ENCODE results near the gene HS6ST2.

HS6ST2 gene

DNA sequence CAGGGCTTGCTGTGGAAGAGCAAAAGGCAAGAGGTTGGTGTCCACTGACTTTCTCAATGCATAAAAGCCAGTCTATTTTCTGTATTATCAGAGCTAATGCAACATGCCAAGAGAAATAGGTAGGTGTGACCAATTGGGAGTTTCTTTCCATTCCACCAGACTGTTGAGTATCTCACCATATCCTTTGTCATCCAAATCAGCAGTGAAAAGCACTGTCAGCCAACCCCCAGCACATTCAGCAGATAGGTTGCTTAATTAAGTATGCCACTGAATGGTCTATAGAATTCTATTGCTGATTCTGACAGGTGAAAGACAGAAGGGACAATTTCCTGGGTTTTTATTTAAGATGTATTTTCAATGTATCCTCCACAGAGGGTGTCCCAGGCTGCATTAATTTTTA is 139.8 kb downstream of the HS6ST2 start:
- Mint-ChIP-seq H3K9me3 (no peaks in the 10 kb centered on the region), H3K36me3 (ENCODE audit: low read depth) (no peaks in the 10 kb centered on the region), H3K27me3 (peaks cover 39% of the 10 kb centered on the region), H3K4me1 (ENCODE audit: low read depth) (no peaks in the 10 kb centered on the region), H3K27ac (no peak overlapping the region), H3K4me3 (no peak overlapping the region)
- DNase-seq, result no peak

DNA sequence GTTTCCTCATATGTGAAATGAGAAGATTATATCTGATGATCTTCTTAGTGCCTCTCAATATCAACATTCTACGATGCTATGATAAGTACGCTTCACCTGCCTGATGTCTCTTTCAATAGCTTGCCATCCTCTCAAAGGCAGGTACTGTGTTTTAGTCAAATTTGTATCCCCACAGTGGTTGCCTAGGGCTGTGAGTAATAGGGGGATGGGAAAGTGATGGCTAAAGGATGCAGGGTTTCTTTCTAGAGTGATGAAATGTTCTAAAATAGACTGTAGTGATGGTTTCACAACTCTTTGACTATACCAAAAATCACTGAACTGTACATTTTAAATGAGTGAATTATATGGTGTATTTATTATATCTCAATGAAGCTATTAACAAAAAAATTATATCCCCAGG is 142.8 kb downstream of the HS6ST2 start:
- H3K36me3 Mint-ChIP-seq (ENCODE audit: low read depth), result no peaks in the 10 kb centered on the region
- H3K4me3 Mint-ChIP-seq, result no peak overlapping the region
- peaks cover 49% of the 10 kb centered on the region for H3K27me3 Mint-ChIP-seq
- no peak overlapping the region for H3K27ac Mint-ChIP-seq
- DNase-seq, result no peak
- no peaks in the 10 kb centered on the region for H3K9me3 Mint-ChIP-seq
- H3K4me1 Mint-ChIP-seq (ENCODE audit: low read depth), result no peaks in the 10 kb centered on the region

DNA sequence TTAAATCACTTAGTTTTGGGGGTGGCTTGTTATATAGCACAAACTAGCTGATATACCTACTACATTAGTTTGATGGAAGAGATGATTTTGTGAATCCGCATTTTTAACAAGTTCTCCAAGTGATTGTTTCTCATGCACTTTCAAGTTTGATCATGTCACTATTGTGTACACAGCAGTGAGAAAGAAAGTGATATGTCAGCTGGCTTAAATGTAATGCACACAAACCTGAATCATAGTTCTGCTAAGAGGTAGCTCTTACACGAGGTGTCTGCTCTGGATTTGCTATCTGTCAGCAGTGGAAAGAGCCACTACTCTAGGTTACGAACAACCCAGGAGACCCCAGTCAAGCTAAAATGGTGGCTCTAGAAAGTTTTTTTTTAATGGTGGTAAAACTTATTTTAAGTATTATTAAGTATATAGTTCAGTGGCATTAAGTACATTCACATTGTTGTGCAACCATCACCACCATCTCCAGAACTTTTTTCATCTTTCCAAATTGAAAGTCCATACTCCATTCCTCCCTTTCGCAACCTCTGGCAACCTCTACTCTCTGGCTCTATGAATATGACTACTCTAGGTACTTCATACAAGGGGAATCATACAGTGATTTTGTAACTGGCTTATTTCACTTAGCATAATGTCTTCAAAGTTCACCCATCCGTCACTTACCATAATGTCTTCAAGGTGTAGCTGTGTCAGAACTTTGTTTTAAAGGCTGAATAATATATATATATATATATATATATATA is 147.3 kb downstream of the HS6ST2 start:
- Mint-ChIP-seq H3K9me3 (no peaks in the 10 kb centered on the region), H3K27ac (no peak overlapping the region), H3K4me1 (ENCODE audit: low read depth) (no peaks in the 10 kb centered on the region), H3K36me3 (ENCODE audit: low read depth) (no peaks in the 10 kb centered on the region), H3K27me3 (peaks cover 32% of the 10 kb centered on the region), H3K4me3 (no peak overlapping the region)
- no peak for DNase-seq

DNA sequence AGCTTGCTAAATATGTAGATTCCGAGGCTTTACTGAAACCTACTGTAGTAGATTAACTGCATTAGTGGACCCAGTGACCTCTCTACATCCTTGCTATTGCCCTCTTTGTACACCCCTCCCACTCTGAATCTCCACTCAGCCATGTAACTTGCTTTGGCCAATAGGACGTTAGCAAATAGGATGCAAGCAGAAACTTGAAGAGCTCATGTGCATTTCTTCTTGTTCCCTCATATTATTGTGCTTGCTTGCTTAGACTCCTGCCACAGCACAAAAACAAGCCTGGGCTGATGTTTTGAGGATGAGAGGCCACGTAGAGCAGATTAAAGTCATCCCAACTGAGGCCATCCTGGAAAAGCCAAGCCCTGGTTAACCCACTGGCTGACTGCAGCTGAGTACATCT is 147.9 kb downstream of the HS6ST2 start:
- no peaks in the 10 kb centered on the region for H3K36me3 Mint-ChIP-seq (ENCODE audit: low read depth)
- peaks cover 31% of the 10 kb centered on the region for H3K27me3 Mint-ChIP-seq
- H3K4me3 Mint-ChIP-seq, result no peak overlapping the region
- H3K27ac Mint-ChIP-seq, result no peak overlapping the region
- H3K4me1 Mint-ChIP-seq (ENCODE audit: low read depth), result no peaks in the 10 kb centered on the region
- no peak for DNase-seq
- no peaks in the 10 kb centered on the region for H3K9me3 Mint-ChIP-seq

DNA sequence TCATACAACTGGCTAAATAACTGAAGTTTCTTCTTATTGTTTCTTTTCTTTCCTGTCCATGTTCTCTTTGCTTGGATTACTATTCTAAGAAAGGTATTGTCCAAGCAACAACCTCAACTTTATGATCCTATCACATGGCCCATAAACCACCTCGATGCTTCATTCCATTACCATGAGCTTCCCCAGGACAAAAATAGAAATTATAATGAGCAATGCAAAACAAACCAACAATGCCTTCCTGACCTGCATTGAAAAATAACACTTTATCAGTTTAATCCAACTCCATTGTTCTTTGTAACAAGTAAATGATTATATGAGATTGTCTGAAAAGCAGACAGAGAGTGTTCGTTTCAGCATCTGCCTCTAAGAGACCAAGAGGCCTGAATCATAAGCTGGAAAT is 148.8 kb downstream of the HS6ST2 start:
- Mint-ChIP-seq H3K36me3 (ENCODE audit: low read depth) (no peaks in the 10 kb centered on the region), H3K4me1 (ENCODE audit: low read depth) (no peaks in the 10 kb centered on the region), H3K9me3 (no peaks in the 10 kb centered on the region), H3K27ac (no peak overlapping the region), H3K27me3 (peaks cover 31% of the 10 kb centered on the region), H3K4me3 (no peak overlapping the region)
- DNase-seq, result no peak

DNA sequence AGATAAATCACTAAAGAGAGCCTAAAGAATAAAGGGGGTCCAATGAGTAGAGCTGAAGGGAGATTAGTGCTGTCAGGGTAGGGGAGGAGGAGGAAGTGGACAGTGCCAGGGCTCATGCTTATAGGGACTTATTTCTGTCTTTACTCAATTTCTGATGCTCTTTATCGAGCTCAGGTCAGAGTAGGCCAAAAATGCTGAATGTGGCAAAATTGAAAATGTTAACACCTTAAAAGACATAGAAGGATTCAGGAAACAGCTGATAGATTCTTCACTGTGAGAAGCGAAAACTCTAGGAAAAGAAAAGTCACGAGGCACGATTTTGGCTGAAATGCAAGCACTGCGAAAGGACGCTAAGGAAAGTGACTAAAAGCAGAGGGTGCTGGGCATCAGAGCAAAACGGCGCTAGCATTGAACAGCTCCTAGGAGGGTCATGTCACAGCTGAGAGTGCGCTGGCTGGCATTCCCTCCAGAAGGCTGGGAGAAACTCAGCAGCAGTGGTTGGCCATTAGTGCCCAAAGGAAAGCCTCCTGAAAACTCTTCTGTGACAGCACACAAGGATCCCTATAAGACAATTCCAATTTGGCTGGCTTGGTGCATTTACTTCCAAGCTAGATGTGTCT is 150.9 kb downstream of the HS6ST2 start:
- Mint-ChIP-seq H3K4me1 (ENCODE audit: low read depth) (no peaks in the 10 kb centered on the region), H3K4me3 (no peak overlapping the region), H3K36me3 (ENCODE audit: low read depth) (no peaks in the 10 kb centered on the region), H3K27ac (no peak overlapping the region), H3K27me3 (peaks cover 29% of the 10 kb centered on the region), H3K9me3 (no peaks in the 10 kb centered on the region)
- DNase-seq, result no peak

DNA sequence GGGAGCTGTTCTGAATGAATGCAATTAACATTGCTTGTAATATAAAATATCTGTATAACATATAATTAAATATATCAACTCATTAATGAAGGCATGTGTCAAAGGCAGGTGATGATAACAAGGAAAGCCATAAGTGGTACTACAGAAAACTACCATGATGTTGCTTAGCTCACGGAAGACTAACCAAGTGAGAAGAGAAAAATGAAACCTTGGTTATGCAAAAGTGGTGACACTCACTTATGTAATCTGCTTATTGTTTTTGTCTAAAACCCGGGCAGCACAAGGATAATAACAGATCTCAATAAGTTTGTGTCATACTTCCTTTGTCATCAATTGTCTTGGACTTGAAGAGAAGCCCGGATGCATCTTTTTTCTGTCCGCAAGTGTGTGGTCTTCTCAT is 156.4 kb downstream of the HS6ST2 start:
- Mint-ChIP-seq H3K27me3 (peaks cover 51% of the 10 kb centered on the region), H3K27ac (no peak overlapping the region), H3K4me1 (ENCODE audit: low read depth) (no peaks in the 10 kb centered on the region), H3K9me3 (no peaks in the 10 kb centered on the region), H3K36me3 (ENCODE audit: low read depth) (no peaks in the 10 kb centered on the region), H3K4me3 (no peak overlapping the region)
- DNase-seq, result no peak

DNA sequence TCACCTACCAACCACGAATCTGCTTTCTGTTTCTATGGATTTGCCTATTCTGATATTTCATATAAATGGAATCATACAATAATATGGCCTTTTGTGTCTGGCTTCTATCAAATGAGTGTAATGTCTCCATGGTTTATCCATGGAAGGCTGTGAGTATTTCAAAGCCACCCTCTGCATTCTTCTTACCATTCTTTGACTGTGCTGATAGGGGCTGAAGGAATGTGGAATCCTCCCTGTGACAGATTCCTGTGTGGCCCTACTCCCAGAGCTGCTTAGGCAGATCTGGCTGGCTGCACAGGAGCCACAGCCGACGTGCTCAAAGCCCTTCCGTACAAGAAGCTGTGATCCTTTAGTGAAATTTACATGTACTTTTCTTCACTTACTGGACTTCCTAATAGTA is 163.2 kb downstream of the HS6ST2 start:
- DNase-seq, result no peak
- Mint-ChIP-seq H3K27ac (no peak overlapping the region), H3K27me3 (peaks cover 49% of the 10 kb centered on the region), H3K4me3 (no peak overlapping the region), H3K9me3 (no peaks in the 10 kb centered on the region), H3K36me3 (ENCODE audit: low read depth) (no peaks in the 10 kb centered on the region), H3K4me1 (ENCODE audit: low read depth) (no peaks in the 10 kb centered on the region)

DNA sequence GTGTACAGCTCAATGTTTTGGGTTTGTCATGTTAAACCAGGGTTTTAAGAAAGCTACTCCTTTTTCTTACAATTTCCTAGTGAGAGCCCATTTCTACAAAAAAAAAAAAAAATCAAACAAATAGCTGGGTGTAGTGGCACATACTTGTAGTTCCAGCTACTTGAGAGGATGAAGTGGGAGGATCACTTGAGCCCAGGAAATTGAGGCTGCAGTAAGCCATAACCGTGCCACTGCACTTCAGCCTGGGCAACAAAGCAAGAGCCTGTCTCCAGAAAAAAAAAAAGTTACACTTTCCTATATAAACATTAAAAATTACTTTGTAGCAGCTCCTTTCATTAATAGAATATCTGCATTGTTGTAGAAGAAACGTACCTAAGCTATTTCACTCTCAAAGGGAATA is 166.7 kb downstream of the HS6ST2 start:
- Mint-ChIP-seq H3K27me3 (peaks cover 31% of the 10 kb centered on the region), H3K27ac (no peak overlapping the region)
- DNase-seq, result no peak

DNA sequence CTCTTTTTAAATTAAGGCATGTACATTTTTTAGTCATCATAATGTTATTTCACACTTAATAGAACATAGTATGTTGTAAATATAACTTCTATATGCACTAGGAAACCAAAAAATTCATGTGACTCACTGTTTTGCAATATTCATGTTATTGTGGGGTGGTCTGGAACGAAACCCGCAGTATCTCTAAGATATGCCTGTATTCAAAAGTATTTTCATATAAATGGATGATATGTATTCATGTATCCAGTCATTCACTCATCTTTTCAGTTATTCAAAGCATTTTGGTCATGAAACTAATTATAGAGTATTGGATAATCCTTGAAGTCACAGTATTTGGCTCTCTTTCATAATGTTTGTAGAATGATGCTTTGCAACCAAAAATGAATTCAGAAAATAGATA is 168.1 kb downstream of the HS6ST2 start:
- Mint-ChIP-seq H3K4me1 (ENCODE audit: low read depth) (peaks cover 1% of the 10 kb centered on the region), H3K36me3 (ENCODE audit: low read depth) (no peaks in the 10 kb centered on the region), H3K27me3 (peaks cover 28% of the 10 kb centered on the region), H3K4me3 (no peak overlapping the region), H3K27ac (no peak overlapping the region), H3K9me3 (no peaks in the 10 kb centered on the region)
- no peak for DNase-seq

More for the DNA sequence above, 166.7 kb downstream of the HS6ST2 start:
- H3K36me3 Mint-ChIP-seq (ENCODE audit: low read depth), result no peaks in the 10 kb centered on the region
- H3K4me3 Mint-ChIP-seq, result no peak overlapping the region
- H3K9me3 Mint-ChIP-seq, result no peaks in the 10 kb centered on the region
- H3K4me1 Mint-ChIP-seq (ENCODE audit: low read depth), result no peaks in the 10 kb centered on the region

DNA sequence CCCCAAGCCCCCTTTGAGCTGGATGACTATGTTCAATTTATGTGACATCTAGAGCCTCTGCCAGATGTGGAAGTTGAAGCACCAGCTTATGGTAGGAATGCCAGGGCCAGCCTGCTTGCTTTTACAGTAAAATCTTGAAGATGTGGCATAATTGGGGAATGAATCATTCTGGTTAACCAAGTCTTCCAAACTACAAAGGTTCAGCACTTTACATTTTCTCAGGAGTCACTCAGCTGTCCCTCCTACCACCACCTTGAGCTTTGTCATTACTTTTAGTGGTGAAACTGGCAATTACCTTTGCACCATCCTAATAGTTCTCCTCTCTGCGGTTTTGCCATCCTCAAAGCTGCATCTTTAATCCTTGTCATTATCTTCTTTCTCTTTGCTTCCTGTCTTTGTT is 172.2 kb downstream of the HS6ST2 start:
- Mint-ChIP-seq H3K4me3 (no peak overlapping the region), H3K9me3 (no peaks in the 10 kb centered on the region), H3K27ac (no peak overlapping the region), H3K27me3 (peaks cover 31% of the 10 kb centered on the region), H3K4me1 (ENCODE audit: low read depth) (peaks cover 1% of the 10 kb centered on the region), H3K36me3 (ENCODE audit: low read depth) (no peaks in the 10 kb centered on the region)
- DNase-seq, result no peak

DNA sequence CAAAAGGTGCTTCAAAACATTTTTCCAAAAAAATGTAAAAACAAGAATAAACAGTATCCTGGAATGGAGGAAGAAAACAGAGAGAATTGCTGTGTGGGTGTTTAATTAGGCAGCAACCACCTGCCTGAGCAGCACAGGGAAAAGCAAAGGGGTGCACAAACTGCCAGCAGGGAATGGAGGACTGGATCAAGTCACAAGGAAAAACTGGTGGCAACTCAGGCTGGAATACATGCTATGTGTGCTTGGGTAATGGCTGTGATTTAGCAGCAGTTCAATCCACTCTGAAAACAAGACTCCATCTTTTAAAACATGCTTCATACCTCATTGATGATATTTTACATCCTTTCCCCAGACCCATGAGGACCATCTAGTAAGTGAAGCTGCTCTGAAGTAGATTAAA is 179.5 kb downstream of the HS6ST2 start:
- Mint-ChIP-seq H3K27me3 (peaks cover 31% of the 10 kb centered on the region), H3K9me3 (no peaks in the 10 kb centered on the region)

DNA sequence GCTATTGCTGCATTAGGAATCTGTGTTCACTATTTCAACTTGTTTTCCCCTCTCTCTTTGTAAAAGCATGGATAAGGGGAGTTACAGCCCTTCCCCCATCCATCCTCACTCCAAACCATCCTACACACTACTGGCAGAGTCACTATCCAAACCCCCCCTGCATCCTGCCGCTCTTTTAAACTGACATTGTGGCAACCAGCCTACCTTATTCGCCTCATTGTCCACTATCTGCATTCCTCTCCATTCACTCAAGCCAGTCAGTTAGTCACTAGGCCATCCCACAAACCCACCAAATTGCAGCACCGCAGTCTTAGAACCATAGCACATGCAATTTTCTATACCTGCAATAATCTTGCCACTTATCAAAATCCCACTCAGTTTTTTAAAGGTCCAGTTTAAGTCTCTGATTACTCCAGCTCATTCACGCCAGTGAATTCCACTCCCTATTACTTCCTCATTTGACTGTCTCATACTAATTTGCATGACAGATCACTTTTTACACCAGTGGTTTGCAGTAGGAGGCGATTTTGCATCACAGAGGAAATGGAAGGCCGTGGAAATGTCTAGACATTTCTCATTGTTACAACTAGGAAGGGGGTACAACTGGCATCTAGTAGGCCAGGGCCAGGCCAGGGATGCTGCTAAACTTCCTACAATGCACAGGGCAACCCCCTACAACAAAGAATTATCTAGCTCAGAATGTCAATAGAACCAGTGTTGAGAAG is 181.8 kb downstream of the HS6ST2 start:
- peaks cover 25% of the 10 kb centered on the region for H3K4me1 Mint-ChIP-seq (ENCODE audit: low read depth)
- DNase-seq, result no peak
- no peaks in the 10 kb centered on the region for H3K9me3 Mint-ChIP-seq
- H3K27ac Mint-ChIP-seq, result no peak overlapping the region
- H3K27me3 Mint-ChIP-seq, result peaks cover 32% of the 10 kb centered on the region
- no peak overlapping the region for H3K4me3 Mint-ChIP-seq
- no peaks in the 10 kb centered on the region for H3K36me3 Mint-ChIP-seq (ENCODE audit: low read depth)

More for the DNA sequence above, 179.5 kb downstream of the HS6ST2 start:
- Mint-ChIP-seq H3K4me3 (no peak overlapping the region), H3K4me1 (ENCODE audit: low read depth) (peaks cover 23% of the 10 kb centered on the region), H3K27ac (no peak overlapping the region), H3K36me3 (ENCODE audit: low read depth) (no peaks in the 10 kb centered on the region)
- DNase-seq, result no peak

DNA sequence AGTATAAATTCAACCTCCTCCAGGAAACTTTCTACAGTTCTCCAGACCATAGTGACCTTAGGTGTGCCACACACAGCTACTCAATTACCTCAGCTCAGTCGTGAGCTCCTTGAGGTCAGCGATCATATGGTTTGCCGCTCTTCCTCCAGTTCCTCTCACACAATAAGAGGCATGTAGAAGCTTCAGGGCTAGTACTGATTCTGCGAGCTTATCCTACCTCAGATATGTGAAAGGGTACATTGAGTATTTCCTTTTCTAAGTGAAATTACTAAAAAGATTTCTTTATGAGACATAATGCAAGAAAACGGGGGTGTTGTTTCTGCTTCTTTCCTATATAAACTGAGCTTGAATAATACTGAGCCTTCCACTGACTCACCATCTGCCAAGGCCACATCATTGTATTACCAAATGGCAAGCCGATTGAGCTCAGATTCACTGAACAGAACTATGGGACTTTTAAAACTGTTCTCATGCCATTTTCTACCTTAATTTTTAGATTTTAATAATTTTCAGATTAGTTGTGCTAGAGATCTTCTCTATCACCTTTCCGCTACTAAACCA is 183.1 kb downstream of the HS6ST2 start:
- H3K36me3 Mint-ChIP-seq (ENCODE audit: low read depth), result no peaks in the 10 kb centered on the region
- H3K9me3 Mint-ChIP-seq, result no peaks in the 10 kb centered on the region
- peaks cover 34% of the 10 kb centered on the region for H3K27me3 Mint-ChIP-seq
- H3K4me3 Mint-ChIP-seq, result no peak overlapping the region
- no peak for DNase-seq
- H3K27ac Mint-ChIP-seq, result peak overlapping the region; percentile 71
- peaks cover 25% of the 10 kb centered on the region for H3K4me1 Mint-ChIP-seq (ENCODE audit: low read depth)
